ENCODE measurements around the gene CCDC91. TPM values are rescaled to one million over a fixed set of nuclear protein-coding genes. Genes with fewer than 3 reads are reported as not detected.

CCDC91 gene
- total RNA-seq, 4 donors from 2014 or later, result 55.6 to 74.0 (median 62.6) TPM

DNA sequence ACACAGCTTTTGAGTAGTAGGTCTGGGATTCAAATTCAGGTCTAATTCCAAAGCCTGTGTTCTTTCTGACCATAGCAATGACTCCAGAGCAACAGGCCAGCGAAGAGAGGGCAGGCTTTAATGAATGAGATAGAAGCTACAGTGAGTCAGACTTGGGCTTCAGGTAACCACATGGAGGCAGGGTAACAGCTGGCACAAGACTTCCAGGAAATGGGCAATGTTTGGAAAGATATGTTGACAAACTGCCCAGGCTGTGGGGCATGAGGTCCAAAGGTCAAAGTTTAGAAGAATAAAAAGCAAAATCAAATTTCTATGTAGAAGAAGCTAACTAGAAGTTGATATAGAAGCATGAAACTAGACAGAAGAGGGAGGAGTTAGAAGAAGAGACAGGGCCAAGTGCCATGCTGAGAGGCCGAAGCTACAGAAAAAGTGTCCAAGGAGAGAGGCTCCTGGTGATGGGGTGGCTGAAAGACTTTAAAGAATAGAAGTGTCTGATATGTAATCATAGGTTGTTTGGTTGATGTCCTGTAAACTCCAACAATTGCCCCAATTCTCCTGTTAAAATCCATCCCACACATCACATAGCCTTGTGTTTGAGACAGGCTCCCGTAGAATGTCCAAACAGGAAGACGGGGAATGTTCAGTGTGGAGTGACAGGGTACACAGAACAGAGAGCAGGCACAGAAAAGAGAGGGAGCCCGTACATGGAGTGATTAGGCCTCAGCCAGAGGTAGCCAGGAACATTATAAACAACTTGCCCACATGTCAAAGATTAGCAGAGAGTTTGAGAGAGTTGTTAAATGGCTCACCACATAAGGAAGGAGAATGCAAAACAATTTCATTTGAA is 384.7 kb downstream of the CCDC91 start:
- no peak for DNase-seq
- no peak overlapping the region for H3K27ac ChIP-seq
- no peak for TF ChIP-seq POLR2A (IDR thresholded peaks at IDR 0.05)
- TF ChIP-seq, protein P1, sequence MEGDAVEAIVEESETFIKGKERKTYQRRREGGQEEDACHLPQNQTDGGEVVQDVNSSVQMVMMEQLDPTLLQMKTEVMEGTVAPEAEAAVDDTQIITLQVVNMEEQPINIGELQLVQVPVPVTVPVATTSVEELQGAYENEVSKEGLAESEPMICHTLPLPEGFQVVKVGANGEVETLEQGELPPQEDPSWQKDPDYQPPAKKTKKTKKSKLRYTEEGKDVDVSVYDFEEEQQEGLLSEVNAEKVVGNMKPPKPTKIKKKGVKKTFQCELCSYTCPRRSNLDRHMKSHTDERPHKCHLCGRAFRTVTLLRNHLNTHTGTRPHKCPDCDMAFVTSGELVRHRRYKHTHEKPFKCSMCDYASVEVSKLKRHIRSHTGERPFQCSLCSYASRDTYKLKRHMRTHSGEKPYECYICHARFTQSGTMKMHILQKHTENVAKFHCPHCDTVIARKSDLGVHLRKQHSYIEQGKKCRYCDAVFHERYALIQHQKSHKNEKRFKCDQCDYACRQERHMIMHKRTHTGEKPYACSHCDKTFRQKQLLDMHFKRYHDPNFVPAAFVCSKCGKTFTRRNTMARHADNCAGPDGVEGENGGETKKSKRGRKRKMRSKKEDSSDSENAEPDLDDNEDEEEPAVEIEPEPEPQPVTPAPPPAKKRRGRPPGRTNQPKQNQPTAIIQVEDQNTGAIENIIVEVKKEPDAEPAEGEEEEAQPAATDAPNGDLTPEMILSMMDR (IDR thresholded peaks at IDR 0.05), result no peak
- no peak overlapping the region for H3K4me3 ChIP-seq (replicated peaks in 1 of 3)
- intact Hi-C loops (cut with DNase I), result no loop called here
- no peaks in the 10 kb centered on the region for H3K27me3 ChIP-seq
- no peaks in the 10 kb centered on the region for H3K36me3 ChIP-seq
- 87 to 90% methylated on average over 5 of the region's 5 CpGs for WGBS, 2 donors
- no peaks in the 10 kb centered on the region for H3K4me1 ChIP-seq
- no peaks in the 10 kb centered on the region for H3K9me3 ChIP-seq

DNA sequence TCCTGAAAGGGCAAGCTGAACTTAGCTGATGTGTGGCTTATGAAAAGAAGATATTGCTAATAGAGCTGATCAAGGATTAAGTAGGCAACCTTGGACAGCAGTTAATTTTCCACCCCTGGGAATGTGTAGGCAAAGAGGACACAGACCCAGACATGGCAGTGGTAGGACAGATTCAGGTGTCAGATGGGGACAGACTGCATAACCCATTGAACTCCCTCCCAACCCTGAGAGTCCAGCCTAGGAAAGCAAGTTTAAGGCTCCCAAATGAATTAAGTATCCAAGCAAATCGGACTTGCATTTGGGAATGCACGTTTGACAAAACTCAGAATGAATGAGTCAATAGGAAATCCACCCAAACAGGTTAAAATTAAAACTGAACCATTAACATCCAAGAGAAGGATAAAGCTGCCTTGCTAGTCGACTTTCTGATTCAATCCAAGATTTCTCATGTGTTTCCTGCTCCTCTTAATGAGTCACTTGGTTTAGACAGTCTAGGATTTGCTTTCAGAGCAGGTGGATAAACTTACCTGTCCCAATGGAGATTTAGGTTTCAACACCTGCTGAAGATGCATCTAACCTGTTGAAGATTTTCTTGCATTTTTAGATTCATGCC is 385.4 kb downstream of the CCDC91 start:
- Histone ChIP-seq H3K36me3 (no peaks in the 10 kb centered on the region), H3K9me3 (no peaks in the 10 kb centered on the region), H3K4me3 (replicated peaks in 1 of 3) (no peak overlapping the region), H3K27ac (no peak overlapping the region), H3K4me1 (no peaks in the 10 kb centered on the region), H3K27me3 (no peaks in the 10 kb centered on the region)
- 64 to 78% methylated on average over 3 of the region's 3 CpGs for WGBS, 2 donors
- no peak for DNase-seq
- intact Hi-C loops (cut with DNase I), result no loop called here
- TF ChIP-seq POLR2A (IDR thresholded peaks at IDR 0.05), result no peak
- TF ChIP-seq, protein P1 (IDR thresholded peaks at IDR 0.05), result no peak

- no peaks in the 10 kb centered on the region for H3K36me3 ChIP-seq
- TF ChIP-seq POLR2A (IDR thresholded peaks at IDR 0.05), result no peak
- TF ChIP-seq, protein P1 (IDR thresholded peaks at IDR 0.05), result no peak
- H3K27ac ChIP-seq, result no peak overlapping the region
- intact Hi-C loops (cut with DNase I), result no loop called here
- H3K27me3 ChIP-seq, result no peaks in the 10 kb centered on the region
- H3K4me3 ChIP-seq (replicated peaks in 1 of 3), result no peak overlapping the region
- no peak for DNase-seq
- no peaks in the 10 kb centered on the region for H3K4me1 ChIP-seq
- no peaks in the 10 kb centered on the region for H3K9me3 ChIP-seq
- WGBS, 2 donors, result 90 to 94% methylated on average over 3 of the region's 3 CpGs
These were observed 388.1 kb downstream of the CCDC91 start for GRCh38 chr12:28578361-28578760.

DNA sequence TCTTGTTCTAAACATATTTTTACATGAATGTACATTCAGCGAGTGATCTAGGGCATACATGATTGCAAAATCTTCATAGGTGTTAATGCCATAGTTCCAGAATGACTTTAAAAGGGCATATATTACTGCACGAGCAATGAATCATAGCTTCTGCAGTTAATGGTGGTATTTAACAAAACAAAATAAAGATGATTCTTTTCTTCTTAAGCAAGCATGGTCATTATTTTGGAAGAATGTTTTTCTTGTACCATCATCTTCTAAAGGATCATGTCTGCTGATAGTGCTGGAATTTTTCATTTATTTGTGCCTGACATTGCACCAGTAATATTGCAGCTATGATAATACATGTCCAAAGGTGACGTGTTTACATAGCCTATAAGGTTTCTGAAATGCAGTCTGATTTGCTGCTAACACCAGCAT is 388.6 kb downstream of the CCDC91 start:
- H3K27me3 ChIP-seq, result no peaks in the 10 kb centered on the region
- no peaks in the 10 kb centered on the region for H3K36me3 ChIP-seq
- TF ChIP-seq POLR2A (IDR thresholded peaks at IDR 0.05), result no peak
- TF ChIP-seq, protein P1 (IDR thresholded peaks at IDR 0.05), result no peak
- no peaks in the 10 kb centered on the region for H3K4me1 ChIP-seq
- H3K27ac ChIP-seq, result no peak overlapping the region
- no peak overlapping the region for H3K4me3 ChIP-seq (replicated peaks in 1 of 3)
- no peak for DNase-seq
- no peaks in the 10 kb centered on the region for H3K9me3 ChIP-seq
- 93 to 94% methylated on average over 3 of the region's 3 CpGs for WGBS, 2 donors
- intact Hi-C loops (cut with DNase I), result no loop called here
